Measurements from ENCODE around the gene FOXK2. TPM values are rescaled to one million over a fixed set of nuclear protein-coding genes. Genes with fewer than 3 reads are reported as not detected.

Gene FOXK2
- total and polyA plus RNA-seq, 2 of the 8 experiments (the other 6 are each of a cell fraction or from before 2014, with no cell fraction given), result 34.7 to 64.9 TPM

GRCh38 chr17:82479602-82480001 lies 39.9 kb upstream of the FOXK2 start:
- Histone ChIP-seq H3K56ac (replicated peaks; ENCODE audit: insufficient read length, low read depth, low read length) (no peak overlapping the region), H3K14ac (ENCODE audit: insufficient read length) (no peak overlapping the region), H2AFZ (ENCODE audit: low read length) (no peak overlapping the region), H3K9me3 (ENCODE audit: insufficient read depth in 2 of 2, low read depth in 1 of 2, low read length in 1 of 2) (no peaks in the 10 kb centered on the region), H2BK120ac (replicated peaks; ENCODE audit: low read depth, low read length) (no peak overlapping the region), H3K36me3 (ENCODE audit: control insufficient read depth in 2 of 4, insufficient read depth in 4 of 4, low read length in 3 of 4) (peaks cover 14 to 39% (median 28%) of the 10 kb centered on the region in 4 experiments; a peak in 7 of 8 replicates), H3K9ac (replicated peaks in 1 of 4; ENCODE audit: extremely low read depth in 1 of 4, low read depth in 3 of 4, low read length in 3 of 4) (no peak overlapping the region), H4K20me1 (replicated peaks in 1 of 2; ENCODE audit: control insufficient read depth in 1 of 2, insufficient read depth in 2 of 2, low read length in 2 of 2) (peaks cover 2 to 4% of the 10 kb centered on the region in 2 experiments), H3K23ac (ENCODE audit: insufficient read length) (no peak overlapping the region), H3K4ac (replicated peaks; ENCODE audit: insufficient read length, low read depth, low read length) (no peak overlapping the region), H2BK20ac (ENCODE audit: low read length) (no peak overlapping the region), H3K18ac (ENCODE audit: extremely low read depth, low read length) (no peak overlapping the region), H2BK12ac (ENCODE audit: low read depth, low read length) (no peak overlapping the region), H3K4me1 (replicated peaks in 1 of 4; ENCODE audit: control insufficient read depth in 3 of 4, insufficient read depth in 4 of 4, low read length in 3 of 4) (no peaks in the 10 kb centered on the region), H3K79me2 (ENCODE audit: control insufficient read depth in 1 of 2, insufficient read depth in 2 of 2, low read length in 2 of 2) (no peaks in the 10 kb centered on the region), H3K23me2 (ENCODE audit: low read depth, low read length) (no peaks in the 10 kb centered on the region), H4K8ac (ENCODE audit: extremely low read depth, insufficient read depth, low read length) (peak overlapping the region; percentile 57; the same call in 1 of the 2 replicates), H3K79me1 (ENCODE audit: low read depth, low read length) (no peaks in the 10 kb centered on the region), H2BK5ac (ENCODE audit: low read depth, low read length) (no peak overlapping the region), H3K27ac (ENCODE audit: low read depth, low read length) (no peak overlapping the region), H3K27me3 (replicated peaks in 1 of 4; ENCODE audit: control insufficient read depth in 3 of 4, extremely low read depth in 1 of 4, insufficient read depth in 3 of 4, low read length in 3 of 4) (no peaks in the 10 kb centered on the region), H3K4me3 (ENCODE audit: extremely low read depth in 1 of 4, insufficient read depth in 2 of 4, low read depth in 3 of 4, low read length in 4 of 4) (no peak overlapping the region), H4K91ac (replicated peaks; ENCODE audit: insufficient read length, low read length) (no peak overlapping the region), H3K4me2 (ENCODE audit: insufficient read depth in 1 of 2, low read depth in 2 of 2, low read length in 2 of 2) (no peak overlapping the region), H4K5ac (ENCODE audit: insufficient read length, low read depth, low read length) (no peak overlapping the region), H2BK15ac (ENCODE audit: low read length) (no peak overlapping the region), H2AK5ac (ENCODE audit: low read depth, low read length) (no peak overlapping the region)
- CTCF ChIA-PET (ENCODE audit: partially characterized antibody), result interaction anchor here (0.5 to 2.0 kb wide), 7 partner anchors 10 to 80 kb away, joined by 3 to 7 read pairs (median 3); no protein-coding TSS in a partner anchor
- WGBS, 2 experiments (ENCODE audit: extremely low coverage in 1 of 2, insufficient coverage in 1 of 2, insufficient read length in 1 of 2, insufficient replicate concordance in 2 of 2, low coverage in 1 of 2, low lambda C conversion rate in 2 of 2, missing lambda C conversion rate in 1 of 2), result 97% methylated on average over 5 of the region's 5 CpGs; no CpG with 5 or more reads in 1 of the 2 experiments
- no peak for FAIRE-seq
- POLR2A ChIA-PET (ENCODE audit: partially characterized antibody), result interaction anchor here (2.4 kb wide), 1 partner anchor 12 kb away, joined by 7 read pairs; no protein-coding TSS in a partner anchor
- DNase-seq (ENCODE audit: low read depth in 1 of 2, low spot score in 2 of 2), result no peak
- TF ChIP-seq SP1 (IDR thresholded peaks at IDR 0.05; ENCODE audit: low read depth, low read length) (no peak), CBX5 (IDR thresholded peaks at IDR 0.05; ENCODE audit: low read depth, low read length) (no peak), RNF2 (IDR thresholded peaks at IDR 0.05; ENCODE audit: borderline replicate concordance, low read depth, low read length, missing control alignments, poor library complexity, severe bottlenecking) (no peak), GABPA (IDR thresholded peaks at IDR 0.05; ENCODE audit: borderline replicate concordance, insufficient read depth, low read length) (no peak), SIRT6 (IDR thresholded peaks at IDR 0.05; ENCODE audit: low read length) (no peak), BRCA1 (IDR thresholded peaks at IDR 0.05; ENCODE audit: low read depth, low read length) (no peak), KDM1A (IDR thresholded peaks at IDR 0.05; ENCODE audit: borderline replicate concordance, low read length) (no peak), MAFK (IDR thresholded peaks at IDR 0.05; ENCODE audit: low read depth, low read length) (no peak), SAP30 (IDR thresholded peaks at IDR 0.05; ENCODE audit: insufficient read depth, insufficient replicate concordance, low read length) (no peak)
- TF ChIP-seq, protein P1, sequence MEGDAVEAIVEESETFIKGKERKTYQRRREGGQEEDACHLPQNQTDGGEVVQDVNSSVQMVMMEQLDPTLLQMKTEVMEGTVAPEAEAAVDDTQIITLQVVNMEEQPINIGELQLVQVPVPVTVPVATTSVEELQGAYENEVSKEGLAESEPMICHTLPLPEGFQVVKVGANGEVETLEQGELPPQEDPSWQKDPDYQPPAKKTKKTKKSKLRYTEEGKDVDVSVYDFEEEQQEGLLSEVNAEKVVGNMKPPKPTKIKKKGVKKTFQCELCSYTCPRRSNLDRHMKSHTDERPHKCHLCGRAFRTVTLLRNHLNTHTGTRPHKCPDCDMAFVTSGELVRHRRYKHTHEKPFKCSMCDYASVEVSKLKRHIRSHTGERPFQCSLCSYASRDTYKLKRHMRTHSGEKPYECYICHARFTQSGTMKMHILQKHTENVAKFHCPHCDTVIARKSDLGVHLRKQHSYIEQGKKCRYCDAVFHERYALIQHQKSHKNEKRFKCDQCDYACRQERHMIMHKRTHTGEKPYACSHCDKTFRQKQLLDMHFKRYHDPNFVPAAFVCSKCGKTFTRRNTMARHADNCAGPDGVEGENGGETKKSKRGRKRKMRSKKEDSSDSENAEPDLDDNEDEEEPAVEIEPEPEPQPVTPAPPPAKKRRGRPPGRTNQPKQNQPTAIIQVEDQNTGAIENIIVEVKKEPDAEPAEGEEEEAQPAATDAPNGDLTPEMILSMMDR (IDR thresholded peaks at IDR 0.05; ENCODE audit: control extremely low read depth in 1 of 3, insufficient read depth in 1 of 3, low read depth in 1 of 3, low read length in 3 of 3), result no peak
